Fibroblast of skin of left biceps (primary cell): ENCODE data around the gene MCF2L2.
A peak's percentile ranks its signal among the peaks of the same experiment; 100 is the strongest.

Experiments
- DNase-seq, 2 experiments: peaks; one replicate each; pipeline ENCODE4 v3.0.0-alpha.2; 2013; ENCODE audit warnings: low read depth in 2 of 2

The MCF2L2 gene

DNA sequence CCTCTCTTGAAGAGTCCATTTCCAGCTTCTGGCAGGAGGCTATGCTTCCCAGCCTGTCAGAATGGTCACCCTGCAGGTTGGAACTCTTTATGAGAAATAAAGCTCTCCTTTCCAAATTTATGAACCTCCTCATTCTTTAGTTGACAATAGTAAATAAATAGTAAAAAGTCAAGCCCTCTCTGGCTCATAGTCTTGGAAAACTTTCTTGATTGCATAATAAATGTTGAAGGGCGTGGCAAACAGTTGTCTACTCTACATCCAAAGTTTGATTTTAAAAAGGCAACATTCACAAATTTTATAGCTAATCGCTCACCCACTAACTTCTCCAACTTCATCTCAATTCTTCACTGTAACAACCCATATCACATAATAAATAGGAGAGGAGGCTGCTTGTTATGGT, 58.8 kb downstream of the MCF2L2 start:
- no peak for DNase-seq

DNA sequence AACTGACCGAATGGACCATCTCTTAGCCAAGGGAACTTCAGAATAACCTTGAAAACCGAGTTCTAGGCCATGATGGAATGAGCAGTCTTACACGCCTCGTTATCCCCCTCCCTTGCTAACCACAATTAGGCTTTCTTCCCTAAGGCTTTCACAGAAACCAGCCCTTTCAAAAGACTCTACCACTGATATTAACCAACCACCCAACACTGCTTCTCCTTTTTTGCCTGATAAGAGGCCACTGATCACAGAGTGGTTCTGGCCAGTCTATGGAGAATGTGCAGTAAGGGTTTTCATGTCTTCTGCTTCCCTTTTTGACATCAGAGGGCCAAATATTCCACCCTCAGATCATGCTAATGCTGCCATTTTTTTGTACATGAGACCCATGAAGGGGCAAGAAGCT, 59.3 kb downstream of the MCF2L2 start:
- no peak for DNase-seq

- DNase-seq: no peak
Measured at GRCh38 chr3:183360971-183361624, 67.3 kb downstream of the MCF2L2 start.

GRCh38 chr3:183359036-183359435, 69.4 kb downstream of the MCF2L2 start:
- DNase-seq: no peak

DNA sequence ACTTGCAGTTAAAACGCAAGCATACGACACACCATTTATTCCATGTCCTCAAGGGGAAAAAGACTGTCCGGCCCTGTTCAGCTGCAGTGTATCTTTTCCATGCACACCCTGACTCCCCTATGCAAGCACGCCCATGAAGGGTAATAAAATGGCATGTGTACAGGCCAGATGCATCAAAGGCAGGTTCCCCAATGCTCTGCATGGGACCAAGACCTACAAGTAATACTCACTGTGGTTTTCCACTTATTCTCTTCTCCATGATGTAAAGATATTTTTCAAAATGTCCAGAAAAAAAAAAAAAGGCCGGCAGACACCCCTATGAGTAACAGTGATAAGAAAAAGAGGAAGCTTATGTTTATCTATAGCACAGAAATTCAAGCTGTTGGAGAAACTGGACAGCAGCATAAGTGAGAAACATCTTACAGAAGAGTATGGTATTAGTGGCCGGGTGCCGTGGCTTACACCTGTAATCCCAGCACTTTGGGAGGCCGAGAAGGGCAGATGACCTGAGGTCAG, 70.8 kb downstream of the MCF2L2 start:
- no peak for DNase-seq

GRCh38 chr3:183356920-183357319, 71.5 kb downstream of the MCF2L2 start:
- no peak for DNase-seq

DNA sequence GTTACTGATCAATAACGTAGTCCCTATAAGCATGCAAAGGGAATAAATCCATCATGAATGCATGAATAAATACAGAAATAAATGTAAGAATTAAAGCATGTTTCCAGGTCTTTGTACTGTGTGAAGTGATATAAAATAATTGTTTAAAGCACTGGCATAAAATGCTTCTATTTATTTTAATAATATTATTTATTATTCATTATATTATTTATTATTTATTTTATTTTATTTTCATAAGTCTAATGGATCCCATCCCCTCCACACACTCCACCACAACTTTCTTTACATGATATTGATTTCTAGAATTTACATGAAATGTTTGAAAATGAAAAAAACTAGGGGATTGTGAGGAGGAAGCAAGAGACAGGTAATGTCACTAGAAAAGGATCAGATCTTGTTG, 73.5 kb downstream of the MCF2L2 start:
- DNase-seq: no peak

DNA sequence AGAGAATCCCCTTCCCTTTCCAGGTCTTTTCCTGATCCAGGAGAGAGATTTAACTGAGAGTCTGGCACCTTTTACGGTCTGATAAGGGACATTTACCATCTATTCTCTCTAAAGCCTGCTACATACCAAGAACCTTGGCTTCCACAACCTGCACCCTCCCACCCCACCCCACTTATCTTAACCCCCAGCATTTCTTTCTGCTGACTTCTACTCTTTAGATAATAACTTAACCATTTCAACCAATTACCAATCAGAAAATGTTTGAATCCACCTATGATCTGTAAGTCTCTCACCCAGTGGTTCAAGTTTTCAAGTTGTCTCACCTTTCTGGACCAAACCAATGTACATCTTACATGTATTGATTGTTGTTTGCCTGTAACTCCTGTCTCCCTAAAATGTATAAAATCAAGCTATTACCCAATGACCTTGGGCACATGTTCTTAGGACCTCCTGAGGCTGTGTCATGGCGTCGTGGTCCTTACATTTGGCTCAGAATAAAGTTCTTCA, 74.0 kb downstream of the MCF2L2 start:
- DNase-seq: no peak

GRCh38 chr3:183353421-183353820, 75.0 kb downstream of the MCF2L2 start:
- no peak for DNase-seq

- DNase-seq: no peak
Measured at GRCh38 chr3:183350164-183350563, 78.3 kb downstream of the MCF2L2 start.

- DNase-seq: no peak
Measured at GRCh38 chr3:183349421-183350157, 78.8 kb downstream of the MCF2L2 start.

DNA sequence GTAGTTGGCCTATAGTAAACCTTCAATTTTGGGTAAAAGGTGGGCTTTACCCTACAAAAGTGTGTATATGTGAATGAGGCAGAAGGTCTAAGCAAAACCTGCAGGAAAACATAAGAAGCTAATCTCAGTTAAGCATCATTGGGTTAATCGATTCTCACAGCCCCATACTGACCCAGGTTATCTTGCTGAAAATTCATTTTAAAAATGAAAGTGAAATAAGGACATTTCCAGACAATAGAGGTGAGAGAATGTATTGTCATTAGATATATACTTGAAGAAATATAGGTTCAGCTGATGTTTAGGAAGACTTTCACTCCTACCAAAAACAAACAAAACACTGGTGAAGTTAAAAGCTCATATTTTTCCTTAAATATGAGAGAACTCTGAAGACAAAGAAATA, 85.6 kb downstream of the MCF2L2 start:
- DNase-seq: no peak

DNA sequence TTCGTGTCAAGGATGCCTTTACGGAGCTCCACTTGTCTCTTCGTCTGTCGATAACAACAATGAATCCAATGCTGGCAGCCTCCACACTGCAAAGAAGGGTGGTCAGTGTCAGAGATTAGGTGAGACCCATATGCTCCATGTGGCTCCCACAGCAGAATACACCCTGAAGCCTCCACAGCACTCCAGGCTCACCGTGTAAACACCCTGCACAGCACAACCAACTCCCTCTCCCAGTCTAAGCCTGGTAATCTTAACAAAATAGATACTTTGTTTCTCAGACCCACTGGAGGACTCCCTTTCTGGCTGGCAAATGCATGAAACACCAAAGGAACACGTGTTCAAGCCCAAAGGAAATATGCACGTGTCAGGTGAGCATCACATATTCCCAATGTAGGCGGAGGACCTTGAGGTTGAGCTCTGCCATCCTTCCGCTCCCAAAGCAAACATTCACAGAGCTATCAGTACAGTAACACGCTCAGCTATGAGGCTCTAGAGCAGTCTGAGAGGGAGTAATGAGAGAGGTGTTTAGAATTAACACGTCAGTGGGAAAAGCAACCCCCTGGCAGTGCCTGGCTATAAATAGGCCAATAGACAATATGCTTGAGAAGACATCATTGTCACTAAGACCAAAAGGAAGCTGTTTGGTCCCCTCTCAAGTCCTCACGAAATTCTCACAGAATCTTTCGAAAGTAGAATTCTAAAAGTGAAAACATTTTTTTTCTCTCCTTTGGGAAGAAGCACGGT, 86.7 kb downstream of the MCF2L2 start:
- DNase-seq: no peak

DNA sequence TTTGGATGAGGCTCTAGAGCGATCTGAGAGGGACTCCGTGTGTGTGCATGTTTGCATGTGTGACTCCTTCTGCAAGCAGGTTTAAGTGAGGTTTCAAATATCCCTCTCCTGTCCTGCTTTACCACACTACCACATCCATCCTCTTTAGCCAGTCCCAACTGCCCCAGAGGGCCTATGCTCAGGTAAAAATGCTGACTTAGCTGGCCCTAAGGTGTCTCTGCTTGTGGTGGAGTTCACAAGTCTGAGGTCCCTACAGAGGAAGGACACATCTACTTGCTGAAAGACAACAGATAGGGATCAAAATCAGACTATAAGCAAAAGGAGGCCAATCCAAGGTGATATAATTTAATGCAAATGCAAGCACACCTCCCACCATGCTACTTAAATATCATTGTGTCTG, 88.2 kb downstream of the MCF2L2 start:
- DNase-seq: no peak

DNA sequence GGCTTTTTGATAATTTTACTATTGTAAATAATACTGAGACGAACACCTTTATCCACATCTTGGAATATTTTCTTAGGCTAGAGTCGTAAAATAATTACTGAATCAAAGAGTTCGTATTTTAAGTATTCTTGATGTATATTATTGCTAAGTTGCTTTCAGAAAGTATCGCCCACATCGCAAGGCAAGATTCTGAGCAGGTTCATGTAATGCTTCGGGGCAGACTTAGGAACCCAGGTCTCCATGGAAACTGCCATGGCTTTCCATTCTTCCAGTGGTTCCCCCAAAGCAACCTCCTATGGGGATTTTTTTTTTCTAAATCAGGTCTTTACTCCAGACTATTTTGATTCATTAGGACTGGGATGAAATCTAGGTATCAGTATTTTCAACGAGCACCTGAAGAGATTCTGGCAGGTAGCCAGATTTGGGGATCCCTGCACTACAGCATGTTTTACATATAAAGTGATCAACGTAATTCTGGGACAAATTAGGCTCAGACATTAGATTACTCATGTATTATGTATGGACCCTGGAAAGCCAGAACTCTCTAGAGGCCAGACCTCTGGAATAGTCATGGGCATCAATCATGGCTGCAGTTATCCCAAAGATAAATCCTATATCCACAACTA, 88.8 kb downstream of the MCF2L2 start:
- DNase-seq: no peak

- DNase-seq: no peak
Measured at GRCh38 chr3:183338520-183338919, 89.9 kb downstream of the MCF2L2 start.

- no peak for DNase-seq
Measured at GRCh38 chr3:183332487-183332886, 95.9 kb downstream of the MCF2L2 start.

DNA sequence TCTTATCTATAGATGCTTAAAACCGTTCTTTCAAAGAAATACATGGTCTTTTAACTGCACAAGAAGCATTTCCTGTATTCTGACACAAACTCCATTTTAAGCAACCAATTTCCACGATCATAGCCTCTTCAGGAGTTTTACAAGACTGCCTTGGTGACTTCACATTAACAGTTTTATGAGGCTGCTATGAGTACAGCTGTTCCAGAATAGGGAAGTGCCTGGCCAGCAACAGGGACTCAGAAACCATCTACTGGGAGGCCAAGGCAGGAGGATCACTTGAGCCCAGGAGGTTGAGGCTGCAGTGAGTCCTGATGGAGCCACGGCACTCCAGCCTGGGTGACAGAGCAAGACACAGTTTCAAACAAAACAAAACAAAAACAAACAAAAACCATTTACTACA, 96.9 kb downstream of the MCF2L2 start:
- DNase-seq: no peak

- no peak for DNase-seq
Measured at GRCh38 chr3:183330881-183331280, 97.5 kb downstream of the MCF2L2 start.

DNA sequence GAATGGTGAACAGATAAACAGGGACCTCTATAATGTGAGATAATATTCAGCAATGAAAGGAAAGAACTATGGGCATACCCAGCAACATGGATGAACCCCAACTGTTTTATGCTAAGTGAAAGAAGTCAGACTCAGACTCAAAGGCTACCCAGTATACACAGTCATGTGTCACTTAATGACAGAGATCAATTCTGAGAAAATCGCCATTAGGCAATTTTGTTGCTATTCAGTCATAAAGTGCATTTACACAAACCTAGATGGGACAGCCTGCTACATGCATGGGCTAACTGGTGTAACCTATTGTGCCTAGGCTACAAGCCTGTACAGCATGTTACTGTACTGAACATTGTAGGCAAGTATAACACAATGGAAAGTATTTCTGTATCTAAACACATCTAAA, 98.9 kb downstream of the MCF2L2 start:
- no peak for DNase-seq

GRCh38 chr3:183328823-183329222, 99.6 kb downstream of the MCF2L2 start:
- DNase-seq: peak; percentile 21 to 28

- no peak for DNase-seq
Measured at GRCh38 chr3:183328164-183328563, 100.3 kb downstream of the MCF2L2 start.
